ENCODE data around the gene GPRC5A. TPM values are rescaled to one million over a fixed set of nuclear protein-coding genes. Genes with fewer than 3 reads are reported as not detected.
A peak's percentile ranks its signal among the peaks of the same experiment; 100 is the strongest.

GPRC5A gene
- total and polyA plus RNA-seq, 2 of the 4 experiments (the other 2 are of a cell fraction), result 49.6 to 201 TPM

GRCh38 chr12:12881151-12881909 is 10.0 kb upstream of the GPRC5A start:
- intact Hi-C loops (cut with micrococcal nuclease) (no loop called here), dilution Hi-C loops (cut with HindIII; ENCODE audit: low sequenced_read_pairs, unreplicated experiment) (no loop called here)
- DNase-seq, result peak; percentile 79

More at GRCh38 chr12:12881151-12881909, 10.0 kb upstream of the GPRC5A start:
- Histone ChIP-seq H3K14ac (replicated peaks; ENCODE audit: low read depth, low read length) (peak overlapping the region; percentile 81), H2AFZ (replicated peaks; ENCODE audit: low read length, poor library complexity) (peak overlapping the region; percentile 65), H2AK9ac (replicated peaks; ENCODE audit: low read depth, low read length, poor library complexity) (peak overlapping the region; percentile 80), H3K56ac (ENCODE audit: extremely low read depth, insufficient read depth, low read length) (peak overlapping the region; percentile 57; the same call in 1 of the 2 replicates), H3K4me2 (ENCODE audit: low read depth, low read length) (no peak overlapping the region; the same call in 1 of the 2 replicates), H3K9ac (ENCODE audit: low read depth, low read length) (peak overlapping the region; percentile 33; the same call in 1 of the 2 replicates), H3K27ac (ENCODE audit: insufficient read depth, low read length) (peak overlapping the region; percentile 40), H4K8ac (ENCODE audit: low read depth in 2 of 2, low read length in 2 of 2) (peak overlapping the region; percentile 42 to 86), H2BK5ac (ENCODE audit: low read depth, low read length, poor library complexity, severe bottlenecking) (peak overlapping the region; percentile 86), H3K18ac (ENCODE audit: low read depth, low read length) (peak overlapping the region; percentile 14), H3K4me1 (ENCODE audit: control insufficient read depth, insufficient read depth, low read length) (peaks cover 16% of the 10 kb centered on the region), H3K79me1 (ENCODE audit: low read depth in 1 of 2, low read length in 2 of 2) (peaks cover 9 to 18% of the 10 kb centered on the region in 2 experiments; a peak in 2 of 4 replicates), H4K5ac (ENCODE audit: low read depth, low read length) (peak overlapping the region; percentile 66), H3K9me1 (ENCODE audit: insufficient read depth, low read length) (peaks cover 13% of the 10 kb centered on the region), H3K9me3 (ENCODE audit: control insufficient read depth, insufficient read depth, low read length) (no peaks in the 10 kb centered on the region), H2BK20ac (ENCODE audit: low read depth, low read length) (peak overlapping the region; percentile 86), H4K91ac (ENCODE audit: insufficient read depth, low read depth, low read length) (peak overlapping the region; percentile 89), H3K23ac (ENCODE audit: low read depth, low read length) (peak overlapping the region; percentile 81; the same call in 1 of the 2 replicates), H3K4me3 (ENCODE audit: insufficient read depth, low read depth, low read length) (no peak overlapping the region), H3K27me3 (ENCODE audit: control insufficient read depth, insufficient read depth, low read length) (no peaks in the 10 kb centered on the region), H2BK15ac (ENCODE audit: low read depth, low read length) (peak overlapping the region; percentile 87; the same call in 2 of the 3 replicates), H2AK5ac (ENCODE audit: low read depth, low read length) (peak overlapping the region; percentile 83), H4K20me1 (ENCODE audit: insufficient read depth, low read length) (no peaks in the 10 kb centered on the region), H2BK120ac (ENCODE audit: low read depth, low read length) (peak overlapping the region; percentile 94), H3K36me3 (ENCODE audit: control insufficient read depth, insufficient read depth, low read length) (no peaks in the 10 kb centered on the region), H3K4ac (ENCODE audit: low read depth, low read length) (peak overlapping the region; percentile 73)
- POLR2A ChIA-PET (ENCODE audit: unreplicated experiment), result no interaction called here
- peak; percentile 57 for ATAC-seq (ENCODE audit: low read depth)
- 50% methylated on average over 1 of the region's 11 CpGs; no CpG with 5 or more reads in 1 of the 2 experiments for WGBS, 2 experiments (ENCODE audit: extremely low coverage in 2 of 2, insufficient read length in 1 of 2)
- TF ChIP-seq FOS (IDR thresholded peaks at IDR 0.05; ENCODE audit: low read depth, low read length), result peak; percentile 16; the same call in 1 of the 2 replicates
- TF ChIP-seq CHD1 (IDR thresholded peaks at IDR 0.05; ENCODE audit: low read depth, low read length), result no peak
- CTCF ChIA-PET, result no interaction called here
- BruUV-seq (replicated peaks), result no TSS peak
- in situ Hi-C loops (cut with MboI; ENCODE audit: low sequenced_read_pairs), result loop anchor here (10.0 kb wide), 1 partner anchor 47 kb away; no protein-coding TSS in a partner anchor
